GM18861 (cell line): Measurements from ENCODE around the gene TBC1D24.
A peak's percentile ranks its signal among the peaks of the same experiment; 100 is the strongest.
"Not testable (repeated sequence)": the region's sequence is repeated elsewhere in the genome, so short reads cannot be mapped to it uniquely, and the experiment has no call there.

ENCODE experiments used
- ATAC-seq: cut with Tn5 transposase; IDR thresholded peaks from one replicate; pipeline ENCODE4 v1.9.1; 2021; ENCODE audit not compliant: unreplicated experiment

Gene TBC1D24

GRCh38 chr16:2529961-2530628 is 55.2 kb downstream of the TBC1D24 start:
- no peak for ATAC-seq

- no peak for ATAC-seq
Observed at GRCh38 chr16:2530629-2531318, 55.8 kb downstream of the TBC1D24 start.

GRCh38 chr16:2531371-2531695 is 56.4 kb downstream of the TBC1D24 start, which contains the start of gene CEMP1:
CEMP1 (minus strand) TSS chr16:2531408; CDS start chr16:2531073, 335 bp downstream.
- no peak for ATAC-seq

- peak; percentile 73 for ATAC-seq
Observed at GRCh38 chr16:2531696-2532493, 57.0 kb downstream of the TBC1D24 start.

- no peak for ATAC-seq
Observed at GRCh38 chr16:2532494-2533141, 57.7 kb downstream of the TBC1D24 start.

- ATAC-seq: not testable (repeated sequence)
Observed at GRCh38 chr16:2533142-2533755, 58.3 kb downstream of the TBC1D24 start.

- no peak for ATAC-seq
Observed at GRCh38 chr16:2533912-2534311, 59.0 kb downstream of the TBC1D24 start.

GRCh38 chr16:2534335-2534734 is 59.4 kb downstream of the TBC1D24 start:
- not testable (repeated sequence) for ATAC-seq

- no peak for ATAC-seq
Observed at GRCh38 chr16:2535625-2536013, 60.7 kb downstream of the TBC1D24 start.

- ATAC-seq: peak; percentile 67
Observed at GRCh38 chr16:2537451-2538379, 62.8 kb downstream of the TBC1D24 start, which contains the start of gene PDPK1. PDPK1 (plus strand) TSS chr16:2538021; CDS start chr16:2538113, 92 bp downstream.

- not testable (repeated sequence) for ATAC-seq
Observed at GRCh38 chr16:2539192-2539844, 64.4 kb downstream of the TBC1D24 start.

GRCh38 chr16:2539845-2540458 is 65.0 kb downstream of the TBC1D24 start:
- ATAC-seq: not testable (repeated sequence)

- ATAC-seq: not testable (repeated sequence)
Observed at GRCh38 chr16:2540912-2541311, 66.0 kb downstream of the TBC1D24 start.

GRCh38 chr16:2541409-2541808 is 66.5 kb downstream of the TBC1D24 start:
- not testable (repeated sequence) for ATAC-seq

- ATAC-seq: not testable (repeated sequence)
Observed at GRCh38 chr16:2543771-2544170, 68.8 kb downstream of the TBC1D24 start.

- ATAC-seq: not testable (repeated sequence)
Observed at GRCh38 chr16:2550283-2550878, 75.5 kb downstream of the TBC1D24 start.

- not testable (repeated sequence) for ATAC-seq
Observed at GRCh38 chr16:2551420-2551889, 76.5 kb downstream of the TBC1D24 start.
